NOMO-1 treated with DMSO at 0.1 percent for 48 hours (cell line): ENCODE data around the gene CCDC183.
"Not testable (repeated sequence)": the region's sequence is repeated elsewhere in the genome, so short reads cannot be mapped to it uniquely, and the experiment has no call there.

Source experiments
- DNase-seq: peaks from one replicate; lab custom pipeline; 2025; ENCODE audit not compliant: unreplicated experiment; lab: John Stamatoyannopoulos, UW

CCDC183 gene

GRCh38 chr9:136796238-136796774 is at the start of gene CCDC183:
TSS of gene CCDC183 (plus strand) at chr9:136796338. CDS start at chr9:136796398, 60 bp downstream.
- no peak for DNase-seq

GRCh38 chr9:136746621-136747020 is 49.5 kb upstream of the CCDC183 start:
- DNase-seq: no peak

- DNase-seq: no peak
Observed at GRCh38 chr9:136747161-136748060, 48.7 kb upstream of the CCDC183 start.

GRCh38 chr9:136748201-136748600 is 47.9 kb upstream of the CCDC183 start, which contains the start of gene LCN6:
TSS of gene LCN6 (minus strand) at chr9:136748525. CDS start at chr9:136748483, 42 bp downstream.
- no peak for DNase-seq

- no peak for DNase-seq
Observed at GRCh38 chr9:136748666-136749611, 47.2 kb upstream of the CCDC183 start.

GRCh38 chr9:136750526-136750925 is 45.6 kb upstream of the CCDC183 start:
- DNase-seq: peak; percentile 6

- DNase-seq: no peak
Observed at GRCh38 chr9:136751244-136751643, 44.9 kb upstream of the CCDC183 start.

GRCh38 chr9:136751814-136752213 is 44.3 kb upstream of the CCDC183 start:
- DNase-seq: no peak

- no peak for DNase-seq
Observed at GRCh38 chr9:136753371-136754058, 42.6 kb upstream of the CCDC183 start.

GRCh38 chr9:136754059-136754572 is 42.0 kb upstream of the CCDC183 start:
- DNase-seq: no peak

- DNase-seq: no peak
Observed at GRCh38 chr9:136754626-136755301, 41.4 kb upstream of the CCDC183 start.

- not testable (repeated sequence) for DNase-seq
Observed at GRCh38 chr9:136755302-136756133, 40.6 kb upstream of the CCDC183 start.

GRCh38 chr9:136756134-136756438 is 40.1 kb upstream of the CCDC183 start:
- no peak for DNase-seq

- DNase-seq: no peak
Observed at GRCh38 chr9:136756836-136757235, 39.3 kb upstream of the CCDC183 start.

GRCh38 chr9:136757328-136757727 is 38.8 kb upstream of the CCDC183 start:
- no peak for DNase-seq

GRCh38 chr9:136757751-136758140 is 38.4 kb upstream of the CCDC183 start:
- DNase-seq: no peak

- DNase-seq: no peak
Observed at GRCh38 chr9:136759001-136759400, 37.1 kb upstream of the CCDC183 start.

GRCh38 chr9:136759436-136760325 is 36.5 kb upstream of the CCDC183 start:
- no peak for DNase-seq
